Measurements from ENCODE around the gene AKAP6. TPM values are rescaled to one million over a fixed set of nuclear protein-coding genes. Genes with fewer than 3 reads are reported as not detected.

AKAP6 gene
- total RNA-seq, 1 experiment from 2014 or later: 40.6 TPM

- DNase-seq (ENCODE audit: low read depth): no peak
Measured at GRCh38 chr14:32408018-32408417, 78.9 kb downstream of the AKAP6 start.

- DNase-seq (ENCODE audit: low read depth): no peak
Measured at GRCh38 chr14:32412103-32412502, 83.0 kb downstream of the AKAP6 start.

GRCh38 chr14:32412532-32412931 is 83.4 kb downstream of the AKAP6 start:
- no peak for DNase-seq (ENCODE audit: low read depth)

GRCh38 chr14:32413967-32414640 is 85.0 kb downstream of the AKAP6 start:
- no peak for DNase-seq (ENCODE audit: low read depth)

- no peak for DNase-seq (ENCODE audit: low read depth)
Measured at GRCh38 chr14:32414808-32415255, 85.7 kb downstream of the AKAP6 start.

- DNase-seq (ENCODE audit: low read depth): peak; percentile 77
Measured at GRCh38 chr14:32417956-32418552, 89.0 kb downstream of the AKAP6 start.

- DNase-seq (ENCODE audit: low read depth): no peak
Measured at GRCh38 chr14:32419429-32419828, 90.3 kb downstream of the AKAP6 start.

- no peak for DNase-seq (ENCODE audit: low read depth)
Measured at GRCh38 chr14:32421781-32422180, 92.7 kb downstream of the AKAP6 start.

GRCh38 chr14:32422440-32422839 is 93.3 kb downstream of the AKAP6 start:
- no peak for DNase-seq (ENCODE audit: low read depth)

- DNase-seq (ENCODE audit: low read depth): no peak
Measured at GRCh38 chr14:32426028-32426427, 96.9 kb downstream of the AKAP6 start.

GRCh38 chr14:32426586-32427388 is 97.7 kb downstream of the AKAP6 start:
- DNase-seq (ENCODE audit: low read depth): no peak

GRCh38 chr14:32427726-32428528 is 98.8 kb downstream of the AKAP6 start:
- no peak for DNase-seq (ENCODE audit: low read depth)

- DNase-seq (ENCODE audit: low read depth): no peak
Measured at GRCh38 chr14:32428875-32429274, 99.8 kb downstream of the AKAP6 start.

GRCh38 chr14:32430326-32430725 is 101.2 kb downstream of the AKAP6 start:
- peak; percentile 33 for DNase-seq (ENCODE audit: low read depth)

- no peak for DNase-seq (ENCODE audit: low read depth)
Measured at GRCh38 chr14:32432813-32433538, 103.9 kb downstream of the AKAP6 start.

- no peak for DNase-seq (ENCODE audit: low read depth)
Measured at GRCh38 chr14:32434180-32434579, 105.1 kb downstream of the AKAP6 start.

- DNase-seq (ENCODE audit: low read depth): no peak
Measured at GRCh38 chr14:32434880-32435279, 105.8 kb downstream of the AKAP6 start.

- no peak for DNase-seq (ENCODE audit: low read depth)
Measured at GRCh38 chr14:32435411-32435810, 106.3 kb downstream of the AKAP6 start.

- no peak for DNase-seq (ENCODE audit: low read depth)
Measured at GRCh38 chr14:32436993-32437392, 107.9 kb downstream of the AKAP6 start.

- DNase-seq (ENCODE audit: low read depth): no peak
Measured at GRCh38 chr14:32438517-32438916, 109.4 kb downstream of the AKAP6 start.
